ENCODE measurements around the gene EPHB1.

DNA sequence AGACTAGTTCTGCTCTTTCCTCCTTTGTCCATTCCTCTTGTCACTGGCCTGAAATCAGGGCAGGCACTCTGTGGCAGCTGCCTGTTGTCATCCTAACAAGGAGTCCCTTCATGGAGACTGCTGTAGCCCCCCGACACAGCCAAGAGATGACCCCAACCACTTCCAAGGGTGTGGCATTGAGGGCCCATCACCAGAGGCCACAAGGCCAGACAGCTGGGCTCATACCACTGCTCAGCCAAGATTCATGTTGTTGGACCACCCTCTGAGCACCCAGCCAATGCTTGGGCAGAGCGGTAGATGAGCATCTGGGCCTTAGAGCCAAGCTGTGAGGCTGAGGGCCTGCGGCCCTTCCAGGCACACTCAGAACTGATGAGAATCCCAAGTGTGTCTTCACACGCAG, 85.4 kb downstream of the EPHB1 start:
- TF ChIP-seq, protein P1, sequence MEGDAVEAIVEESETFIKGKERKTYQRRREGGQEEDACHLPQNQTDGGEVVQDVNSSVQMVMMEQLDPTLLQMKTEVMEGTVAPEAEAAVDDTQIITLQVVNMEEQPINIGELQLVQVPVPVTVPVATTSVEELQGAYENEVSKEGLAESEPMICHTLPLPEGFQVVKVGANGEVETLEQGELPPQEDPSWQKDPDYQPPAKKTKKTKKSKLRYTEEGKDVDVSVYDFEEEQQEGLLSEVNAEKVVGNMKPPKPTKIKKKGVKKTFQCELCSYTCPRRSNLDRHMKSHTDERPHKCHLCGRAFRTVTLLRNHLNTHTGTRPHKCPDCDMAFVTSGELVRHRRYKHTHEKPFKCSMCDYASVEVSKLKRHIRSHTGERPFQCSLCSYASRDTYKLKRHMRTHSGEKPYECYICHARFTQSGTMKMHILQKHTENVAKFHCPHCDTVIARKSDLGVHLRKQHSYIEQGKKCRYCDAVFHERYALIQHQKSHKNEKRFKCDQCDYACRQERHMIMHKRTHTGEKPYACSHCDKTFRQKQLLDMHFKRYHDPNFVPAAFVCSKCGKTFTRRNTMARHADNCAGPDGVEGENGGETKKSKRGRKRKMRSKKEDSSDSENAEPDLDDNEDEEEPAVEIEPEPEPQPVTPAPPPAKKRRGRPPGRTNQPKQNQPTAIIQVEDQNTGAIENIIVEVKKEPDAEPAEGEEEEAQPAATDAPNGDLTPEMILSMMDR (IDR thresholded peaks at IDR 0.05; ENCODE audit: low read length), result no peak
- TF ChIP-seq EZH2 (IDR thresholded peaks at IDR 0.05; ENCODE audit: borderline replicate concordance, low read length), result no peak
